Activated CD4-positive, alpha-beta T cell treated with anti-CD3 and anti-CD28 coated beads, Interleukin-2, Interleukin-6, amounts not matched to agents 100 ng/mL and 50 ng/mL, durations not matched to agents 16 hours and 8 hours (primary cell): ENCODE data around the gene RASSF8.
A peak's percentile ranks its signal among the peaks of the same experiment; 100 is the strongest.

Source experiments
- DNase-seq: peaks from one replicate; pipeline ENCODE4 v3.0.0-alpha.2; 2020

Gene RASSF8

GRCh38 chr12:26113853-26114719, 155.6 kb downstream of the RASSF8 start:
- DNase-seq, result peak; percentile 81

DNA sequence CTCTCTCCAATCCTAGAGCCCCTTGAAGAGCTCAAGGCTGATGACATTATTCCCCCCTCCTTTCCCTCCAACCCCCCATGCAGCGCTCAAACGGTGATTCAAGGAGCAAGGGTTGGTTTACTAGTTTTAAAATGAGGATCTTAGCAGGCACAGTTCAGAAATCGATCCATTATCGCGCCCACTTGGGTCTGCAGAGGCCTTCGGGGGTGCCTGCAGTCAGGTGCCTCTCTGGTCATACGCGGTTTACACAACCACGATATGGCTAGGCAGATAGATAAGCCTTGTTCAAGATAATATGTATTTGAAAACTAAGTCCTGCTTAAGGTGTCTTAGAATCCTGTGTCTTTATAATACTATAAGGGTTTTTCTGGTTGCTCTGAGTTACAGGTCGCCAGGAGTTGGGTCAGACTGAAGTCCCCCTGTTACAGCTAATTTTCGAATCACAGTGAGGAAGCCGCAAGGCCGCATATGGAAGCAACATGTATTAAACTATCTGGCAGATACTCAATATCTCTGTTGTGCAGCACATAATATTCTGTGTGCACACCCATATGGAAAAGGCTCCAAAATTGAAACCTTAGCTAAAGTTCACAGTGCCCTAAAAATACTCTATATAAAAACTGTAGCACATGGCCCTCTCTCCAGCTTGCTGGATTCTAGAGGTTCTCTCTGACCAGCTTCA, 156.4 kb downstream of the RASSF8 start:
- no peak for DNase-seq

DNA sequence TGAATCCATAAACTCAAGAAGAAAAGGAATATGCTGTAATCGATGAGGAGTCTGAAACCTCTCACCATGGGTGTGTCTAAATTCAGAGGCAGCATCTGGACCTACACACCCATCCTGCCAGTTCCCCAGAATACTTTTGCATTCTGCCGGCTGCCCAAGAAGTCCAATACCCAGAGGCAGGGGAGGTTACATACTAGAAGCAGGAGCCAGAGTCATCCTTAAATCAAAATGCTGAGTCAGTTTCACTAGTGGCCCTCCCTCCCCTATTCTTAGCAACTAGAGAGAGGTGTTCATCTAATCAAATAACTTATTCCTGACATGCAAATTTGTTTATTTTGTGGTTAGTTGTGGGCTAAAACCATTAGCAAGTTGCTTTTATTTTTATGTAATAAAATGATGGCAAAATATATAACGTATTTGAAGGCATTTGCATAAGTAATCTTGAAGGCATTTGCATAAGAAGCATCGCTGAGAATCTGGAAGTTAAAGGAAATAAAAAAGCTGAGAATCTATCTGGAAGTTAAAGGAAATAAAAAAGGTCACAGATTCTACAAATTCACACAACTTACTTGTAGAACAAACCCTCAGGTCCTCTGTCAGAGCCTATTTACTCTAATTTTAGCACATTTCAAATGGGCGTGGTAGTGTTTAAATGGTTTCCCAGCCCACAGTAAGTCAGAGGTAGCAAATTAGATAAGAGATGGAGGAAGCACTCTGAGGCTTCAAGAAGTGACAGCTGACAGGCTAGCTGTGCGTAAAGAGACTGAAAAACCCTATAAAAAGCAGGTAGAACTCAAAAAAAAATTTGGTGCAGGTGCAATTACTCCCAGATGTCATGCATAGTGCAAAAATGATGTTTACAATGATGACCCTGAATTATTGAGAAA, 158.6 kb downstream of the RASSF8 start:
- DNase-seq, result no peak

DNA sequence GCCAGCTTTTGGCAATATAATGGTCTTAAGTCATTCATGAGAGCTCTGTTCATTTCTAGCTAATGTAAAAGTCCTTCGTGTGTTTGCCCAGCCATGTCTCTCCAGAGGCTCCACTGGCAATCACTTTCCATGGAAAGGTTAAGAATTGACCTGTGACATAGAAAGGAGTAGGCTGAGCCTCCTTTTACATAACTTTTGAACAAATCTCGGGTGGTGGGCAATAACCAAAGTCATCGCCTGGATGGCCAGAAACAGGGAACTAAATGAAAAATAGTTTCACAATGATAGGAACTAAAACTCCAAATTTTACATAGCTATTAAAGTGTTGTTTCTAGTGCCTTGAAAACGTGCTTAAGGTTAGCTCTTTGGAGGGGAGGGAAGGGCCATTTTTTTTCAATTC, 159.8 kb downstream of the RASSF8 start:
- DNase-seq, result no peak

DNA sequence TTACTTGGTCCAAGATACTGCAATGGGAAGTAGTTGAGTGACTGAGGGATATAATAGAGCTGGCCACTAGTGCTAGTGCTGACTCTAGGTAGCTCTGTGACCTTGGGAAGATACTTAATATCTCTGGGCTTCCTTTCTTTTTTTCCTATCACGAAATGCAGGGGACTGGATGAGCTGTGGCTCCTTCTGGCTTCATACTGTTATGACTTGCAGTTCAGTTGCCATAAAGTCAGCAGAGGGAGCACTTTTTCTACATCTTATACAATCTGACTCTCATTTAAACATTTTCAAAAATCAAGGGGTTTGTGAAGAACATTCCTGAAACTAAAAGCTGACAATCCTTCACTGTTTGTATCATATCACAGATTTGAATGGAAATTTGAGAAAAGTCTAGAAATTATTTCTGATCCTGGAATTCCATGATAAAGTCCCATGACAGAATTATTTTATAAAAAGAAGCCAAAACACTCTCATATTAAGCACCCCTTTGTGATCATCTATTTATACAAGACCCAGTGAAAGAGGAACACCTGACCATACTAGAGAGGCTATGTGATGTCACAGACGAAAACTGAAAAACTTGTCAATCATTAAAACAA, 161.0 kb downstream of the RASSF8 start:
- peak; percentile 21 for DNase-seq

DNA sequence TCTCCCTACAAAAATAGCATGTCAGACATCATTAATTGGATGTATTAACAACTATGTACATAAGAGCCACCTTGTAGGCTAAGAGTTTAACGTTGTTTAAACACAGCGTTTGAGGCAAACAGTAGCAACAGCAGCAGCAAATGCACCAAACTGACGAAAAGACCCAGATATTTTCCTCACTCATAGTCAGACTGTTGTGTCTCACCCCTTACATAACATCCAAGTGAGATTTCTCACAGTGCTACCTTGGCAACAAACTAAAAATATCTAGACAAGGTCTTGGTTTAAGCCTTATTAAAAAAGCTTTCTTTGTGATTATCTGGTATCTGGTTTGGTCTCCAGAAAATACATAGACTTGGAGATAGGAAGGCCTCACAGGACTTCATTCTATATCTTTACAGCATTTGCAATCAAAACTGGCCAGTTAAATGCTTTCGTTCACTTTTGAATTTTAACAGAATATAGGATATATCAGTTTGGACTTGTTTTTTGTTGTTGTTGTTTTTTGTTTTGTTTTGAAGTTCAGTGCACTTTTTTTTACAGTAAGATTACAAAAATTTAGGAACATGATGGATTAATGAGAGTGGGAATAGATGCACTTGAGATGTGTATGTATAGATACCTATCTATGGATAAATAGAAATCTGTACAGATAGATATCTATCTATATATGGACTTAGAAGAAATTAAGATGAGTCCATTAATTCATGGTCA, 162.2 kb downstream of the RASSF8 start:
- DNase-seq, result no peak

GRCh38 chr12:26121323-26122060, 163.0 kb downstream of the RASSF8 start:
- DNase-seq, result no peak

DNA sequence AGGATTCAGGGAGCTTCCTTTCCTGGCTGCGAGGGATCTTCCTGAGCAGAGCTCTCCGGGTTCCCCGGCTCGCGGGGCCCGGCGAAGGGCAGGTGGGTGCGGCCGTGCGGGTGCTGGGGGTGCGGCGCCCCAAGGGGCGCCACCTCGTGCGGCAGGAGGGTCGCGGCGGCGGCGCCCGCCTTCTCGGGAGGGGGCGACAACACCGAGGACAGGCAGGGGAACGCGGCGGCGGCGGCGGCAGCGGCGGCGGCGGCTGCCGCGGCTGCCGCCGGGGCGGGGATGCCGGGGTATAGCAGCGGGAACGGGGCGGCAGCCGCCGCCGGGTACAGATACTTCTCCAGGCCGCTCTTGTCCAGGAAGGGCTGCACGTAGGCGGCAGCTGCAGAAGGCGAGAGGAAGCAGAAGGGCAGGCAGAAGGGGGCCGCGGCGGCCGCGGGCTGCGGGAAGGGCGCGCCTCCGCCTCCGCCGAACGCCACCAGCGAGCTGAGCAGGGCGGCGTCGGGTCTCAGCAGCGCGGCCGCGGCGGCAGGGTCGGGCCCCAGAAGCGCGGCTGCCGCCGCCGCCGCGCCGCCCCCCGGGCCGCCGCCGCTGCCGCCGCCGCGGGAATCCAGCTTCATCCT, 163.7 kb downstream of the RASSF8 start:
- DNase-seq, result peak; percentile 29

GRCh38 chr12:26122681-26123481, 164.4 kb downstream of the RASSF8 start:
- peak; percentile 30 for DNase-seq

DNA sequence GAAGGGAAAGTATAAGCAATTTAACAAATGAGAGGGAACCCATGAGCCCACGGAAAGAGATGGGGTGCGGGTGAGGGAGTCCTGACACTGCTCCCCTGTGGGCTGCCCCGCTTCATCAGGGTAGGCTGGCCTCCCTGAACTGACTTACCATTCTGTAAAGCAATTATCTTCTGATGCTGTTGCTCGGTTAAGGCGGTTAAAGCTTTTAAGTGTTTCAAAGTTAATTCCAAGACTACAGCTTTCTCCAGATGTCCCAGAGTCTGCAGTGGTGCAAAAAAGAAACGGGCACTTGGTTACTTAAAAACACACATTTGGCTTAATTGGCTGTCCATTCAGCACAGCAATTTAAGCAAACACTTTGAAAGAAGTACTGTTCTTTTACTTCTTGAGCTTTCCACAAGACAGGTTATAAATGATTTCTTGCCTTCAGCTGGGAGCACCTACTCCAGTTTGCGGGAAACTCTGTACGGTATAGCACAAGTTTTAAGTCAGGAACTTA, 165.0 kb downstream of the RASSF8 start:
- no peak for DNase-seq

- no peak for DNase-seq
Observed at GRCh38 chr12:26124446-26125399, 166.2 kb downstream of the RASSF8 start, which contains the start of gene BHLHE41. Gene BHLHE41 (minus strand): TSS chr12:26125037. CDS start chr12:26124779, 258 bp downstream.

- peak; percentile 51 for DNase-seq
Observed at GRCh38 chr12:26125400-26126339, 167.2 kb downstream of the RASSF8 start.

GRCh38 chr12:26126340-26127284, 168.1 kb downstream of the RASSF8 start:
- peak; percentile 53 for DNase-seq

DNA sequence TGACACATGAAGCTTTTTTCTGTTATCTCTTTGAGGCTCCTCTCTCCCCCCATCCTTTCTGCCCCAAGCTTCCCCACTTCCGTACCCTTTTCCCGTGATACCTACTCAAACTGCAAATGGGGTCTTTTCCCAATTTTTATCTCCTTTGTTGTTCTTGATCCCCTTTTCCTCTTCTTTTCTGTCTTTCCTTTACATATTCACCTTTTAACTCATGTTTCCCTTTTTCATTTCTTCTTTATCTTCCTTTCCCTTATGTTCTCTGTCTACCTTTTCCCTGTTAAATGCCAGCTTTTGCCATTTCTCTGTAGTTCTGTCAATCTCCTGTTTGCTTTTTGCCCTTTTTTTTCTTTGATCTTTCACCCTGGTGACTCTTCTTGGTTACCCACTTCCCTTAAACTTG, 168.9 kb downstream of the RASSF8 start:
- no peak for DNase-seq

DNA sequence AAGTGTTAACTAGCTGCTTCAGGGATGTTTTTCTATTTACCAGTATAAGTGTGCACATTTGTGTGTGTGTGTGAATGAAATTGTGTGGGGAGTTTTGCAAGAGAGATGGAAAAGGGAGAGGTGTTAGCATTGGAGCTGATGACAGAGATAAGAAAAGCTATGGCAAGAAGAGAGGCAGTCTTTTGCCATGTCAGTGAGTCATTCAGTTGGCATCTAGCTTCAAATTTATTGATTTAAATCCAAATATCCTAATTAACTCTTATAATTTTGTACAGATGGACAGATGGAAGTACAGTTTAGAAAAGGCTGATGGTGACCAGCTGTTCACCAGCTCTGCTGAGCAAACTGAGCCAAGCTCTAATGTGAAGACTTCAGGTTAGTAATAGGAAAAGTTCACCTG, 169.7 kb downstream of the RASSF8 start:
- no peak for DNase-seq
